ENCODE measurements around the gene FILIP1L.

The FILIP1L gene

GRCh38 chr3:100125161-100125938 is 11.0 kb upstream of the FILIP1L start:
- no peak for DNase-seq (ENCODE audit: low read depth in 2 of 2)

DNA sequence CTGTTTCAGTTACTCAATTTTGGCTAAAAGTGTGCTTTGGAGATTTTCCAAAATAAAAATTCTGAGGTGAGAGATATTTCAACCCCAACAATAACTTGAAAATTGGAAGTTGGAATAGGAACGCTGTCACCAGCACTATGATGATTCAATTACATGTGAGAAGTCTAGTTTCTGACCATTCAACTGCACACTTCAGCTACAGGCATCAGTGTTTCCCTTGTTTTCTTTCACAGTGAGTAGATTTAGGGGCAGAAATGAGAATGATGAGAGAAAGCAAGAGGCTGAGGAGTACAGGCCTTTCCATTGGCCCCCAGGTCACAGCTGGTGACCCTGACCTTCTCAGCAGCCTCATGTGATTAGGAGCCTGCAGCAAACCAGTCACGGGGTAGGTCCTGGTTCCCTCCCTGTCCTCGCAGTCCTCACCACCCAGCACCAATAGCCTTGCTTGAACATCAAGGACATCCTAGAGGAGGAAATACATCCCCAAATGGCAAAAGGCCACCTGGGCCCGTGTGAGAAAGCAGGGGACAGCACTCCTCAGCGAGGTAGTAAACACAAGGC is 10.0 kb upstream of the FILIP1L start:
- DNase-seq (ENCODE audit: low read depth in 2 of 2), result no peak

- DNase-seq (ENCODE audit: low read depth in 2 of 2), result no peak
Observed at GRCh38 chr3:100123112-100123511, 8.8 kb upstream of the FILIP1L start.

GRCh38 chr3:100122321-100122720 is 8.0 kb upstream of the FILIP1L start:
- no peak for DNase-seq (ENCODE audit: low read depth in 2 of 2)

DNA sequence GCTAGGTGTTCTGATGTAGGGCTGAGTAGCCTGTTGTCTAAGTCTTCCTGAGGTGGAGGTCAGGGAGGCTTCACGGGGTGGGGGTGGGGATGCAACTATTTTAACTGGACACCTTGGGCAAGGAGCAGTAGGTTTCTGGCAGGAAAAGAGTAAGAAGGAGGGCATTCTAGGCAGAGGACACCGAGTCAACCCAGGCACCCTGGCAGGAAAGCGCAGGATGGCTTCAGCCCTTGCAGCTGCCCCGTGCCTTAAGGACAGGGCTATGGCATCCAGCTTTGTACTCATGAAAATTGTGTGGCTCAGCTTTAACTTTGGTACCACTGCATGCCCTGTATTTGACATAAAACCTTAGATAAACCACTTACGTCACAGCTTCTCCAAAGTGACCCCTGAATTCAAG is 6.4 kb upstream of the FILIP1L start:
- no peak for DNase-seq (ENCODE audit: low read depth in 2 of 2)

- no peak for DNase-seq (ENCODE audit: low read depth in 2 of 2)
Observed at GRCh38 chr3:100120012-100120411, 5.7 kb upstream of the FILIP1L start.

DNA sequence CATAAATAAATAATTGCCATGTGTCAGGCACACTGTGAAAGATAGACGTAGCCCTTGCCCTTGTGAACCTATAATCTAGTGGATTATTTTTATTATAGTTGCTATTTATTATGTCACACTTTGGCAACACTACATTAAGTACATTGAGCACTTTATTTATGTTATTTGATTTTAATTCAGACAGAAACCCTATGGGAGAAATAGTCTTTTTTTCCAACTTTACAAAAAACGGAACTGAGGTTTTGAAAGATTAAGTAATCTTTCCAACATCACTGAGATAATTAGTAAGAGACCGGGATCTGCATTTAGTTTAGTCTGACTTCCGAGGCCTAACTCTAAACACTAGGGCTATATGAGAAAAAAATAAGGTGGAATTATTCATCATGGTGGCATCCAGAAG is 2.8 kb upstream of the FILIP1L start:
- DNase-seq (ENCODE audit: low read depth in 2 of 2), result no peak

DNA sequence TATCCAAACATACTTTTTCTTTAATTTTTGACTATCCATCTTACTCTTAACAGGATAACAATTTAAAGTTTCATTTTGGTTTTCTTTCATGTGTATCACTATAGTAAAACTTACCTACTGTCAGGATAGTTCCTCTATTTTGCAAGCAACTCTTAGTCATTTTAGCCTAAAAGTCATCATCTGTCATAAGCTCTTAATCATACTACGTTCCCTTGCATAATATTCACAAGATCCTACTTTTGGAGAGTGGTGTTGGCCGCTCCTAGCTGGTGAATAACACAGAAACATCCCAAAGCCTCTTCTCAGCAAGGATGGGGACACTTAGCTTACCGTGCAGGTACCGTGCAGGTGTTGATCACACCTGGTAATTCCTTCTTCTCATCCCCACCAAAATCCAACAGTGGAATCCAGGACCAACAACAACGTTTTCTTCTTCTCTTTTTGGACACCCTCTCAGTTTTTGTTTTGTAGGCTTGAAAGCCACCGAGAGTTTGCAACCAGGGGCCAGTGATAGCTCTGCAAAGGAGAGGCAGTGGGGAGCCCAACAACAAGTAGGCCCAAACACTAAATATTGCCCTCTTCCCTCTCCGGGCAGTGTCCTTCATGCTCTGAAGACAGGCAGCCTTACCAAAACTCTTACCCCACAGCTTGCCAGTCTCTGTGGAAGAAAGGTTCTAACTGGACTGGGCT is 433 bp downstream of the FILIP1L start:
- no peak for DNase-seq (ENCODE audit: low read depth in 2 of 2)

DNA sequence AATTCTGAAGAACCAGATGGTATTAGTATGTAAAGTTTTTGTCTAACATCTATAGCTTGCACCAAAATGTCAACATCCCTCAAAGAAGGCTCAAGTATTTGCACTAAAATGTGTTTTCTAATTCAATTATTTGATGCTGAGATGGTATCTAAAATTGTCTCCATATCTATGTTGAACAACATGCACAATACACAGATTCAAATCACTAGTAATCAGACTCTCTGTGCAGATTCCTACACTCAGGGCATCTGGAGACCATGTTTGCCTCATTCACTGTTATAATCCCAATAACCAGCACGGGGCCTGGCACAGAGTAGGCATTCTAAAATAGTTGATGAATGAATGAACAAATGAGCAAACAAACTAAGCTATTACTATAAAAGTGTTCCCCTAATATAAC is 2.6 kb downstream of the FILIP1L start:
- no peak for DNase-seq (ENCODE audit: low read depth in 2 of 2)

GRCh38 chr3:100110162-100110561 is 4.1 kb downstream of the FILIP1L start:
- DNase-seq (ENCODE audit: low read depth in 2 of 2), result no peak

- no peak for DNase-seq (ENCODE audit: low read depth in 2 of 2)
Observed at GRCh38 chr3:100108464-100109079, 5.7 kb downstream of the FILIP1L start.

- DNase-seq (ENCODE audit: low read depth in 2 of 2), result no peak
Observed at GRCh38 chr3:100107221-100107814, 7.0 kb downstream of the FILIP1L start.

GRCh38 chr3:100106531-100107141 is 7.7 kb downstream of the FILIP1L start:
- no peak for DNase-seq (ENCODE audit: low read depth in 2 of 2)

GRCh38 chr3:100106094-100106493 is 8.2 kb downstream of the FILIP1L start:
- DNase-seq (ENCODE audit: low read depth in 2 of 2), result no peak

- DNase-seq (ENCODE audit: low read depth in 2 of 2), result no peak
Observed at GRCh38 chr3:100105501-100105900, 8.8 kb downstream of the FILIP1L start.

DNA sequence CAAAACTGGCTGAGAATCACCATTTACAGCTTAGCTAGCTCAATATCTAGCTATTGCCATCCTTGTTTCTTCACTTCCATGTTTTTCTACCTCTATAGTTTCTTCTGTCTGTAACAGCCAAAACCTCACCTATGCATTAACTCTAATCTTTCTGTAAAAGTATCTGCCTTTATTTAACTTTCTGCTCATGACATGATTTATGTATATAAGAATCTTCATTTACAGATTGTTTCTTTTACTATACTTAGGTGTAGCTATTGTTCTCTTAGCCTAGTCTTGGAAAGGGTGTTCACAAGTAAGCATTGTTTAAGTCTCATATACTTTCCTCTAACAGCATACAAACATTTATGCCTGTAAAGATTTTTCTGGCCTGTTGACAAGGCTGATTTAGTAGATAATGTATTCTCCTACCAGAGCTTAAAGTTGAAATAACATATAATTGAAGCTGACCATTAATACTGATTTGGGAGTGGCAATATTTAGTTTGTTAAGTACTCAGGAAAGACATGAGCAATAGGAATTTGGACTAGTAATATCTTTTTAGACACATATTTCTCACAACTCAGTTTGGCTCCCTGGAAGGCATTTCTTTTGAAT is 9.4 kb downstream of the FILIP1L start:
- DNase-seq (ENCODE audit: low read depth in 2 of 2), result no peak

DNA sequence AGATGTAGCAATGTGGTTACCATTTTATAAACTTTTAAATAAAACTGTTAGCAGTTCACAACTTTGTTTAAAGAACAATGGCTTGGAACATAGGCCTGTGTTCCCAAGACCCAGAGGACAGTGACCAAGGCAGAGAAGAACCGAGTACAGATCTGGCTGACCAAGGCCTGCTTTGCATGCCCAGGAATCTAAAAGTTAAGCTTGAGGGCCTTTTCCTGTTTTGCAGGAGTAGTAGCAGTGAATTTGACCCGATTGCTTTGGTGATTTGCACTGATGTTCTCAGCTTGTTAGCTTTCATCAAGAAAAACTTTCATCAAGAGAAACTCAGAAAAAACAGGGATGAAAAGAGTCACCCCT is 9.9 kb downstream of the FILIP1L start:
- DNase-seq (ENCODE audit: low read depth in 2 of 2), result no peak

- no peak for DNase-seq (ENCODE audit: low read depth in 2 of 2)
Observed at GRCh38 chr3:100103558-100104441, 10.5 kb downstream of the FILIP1L start.

GRCh38 chr3:100102757-100103156 is 11.5 kb downstream of the FILIP1L start:
- no peak for DNase-seq (ENCODE audit: low read depth in 2 of 2)

DNA sequence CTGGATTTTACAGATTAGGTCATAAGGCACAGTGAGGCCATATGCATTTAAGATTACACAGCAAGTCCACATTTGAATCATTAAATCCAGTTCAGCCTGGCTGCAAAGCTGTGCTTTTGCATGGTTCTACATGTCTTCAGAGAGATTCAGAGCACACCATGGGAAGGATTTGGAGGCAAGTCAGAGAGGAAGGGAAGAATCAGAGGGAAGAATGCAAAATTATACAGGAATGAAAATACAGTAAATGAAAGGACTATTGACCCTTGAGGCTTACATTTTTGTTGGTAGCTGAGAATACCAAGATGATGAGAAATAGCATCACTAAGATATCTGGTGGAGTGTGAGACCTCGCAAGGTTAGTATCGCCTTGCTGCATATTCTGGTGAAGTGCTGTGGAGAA is 13.9 kb downstream of the FILIP1L start:
- DNase-seq (ENCODE audit: low read depth in 2 of 2), result no peak

- no peak for DNase-seq (ENCODE audit: low read depth in 2 of 2)
Observed at GRCh38 chr3:100099621-100100020, 14.7 kb downstream of the FILIP1L start.

Data from stimulated activated CD4-positive, alpha-beta T cell treated with anti-CD3 and anti-CD28 coated beads, Interleukin-1b, Interleukin-23, amount 100 ng/mL, for 4 hours (primary cell).